ENCODE measurements around the gene ATP5F1A.
"Not testable (repeated sequence)": the region's sequence is repeated elsewhere in the genome, so short reads cannot be mapped to it uniquely, and the experiment has no call there.

ATP5F1A gene

GRCh38 chr18:46047369-46047768 lies 50.7 kb downstream of the ATP5F1A start:
- DNase-seq (ENCODE audit: low read depth, low spot score) = not testable (repeated sequence)

GRCh38 chr18:46046688-46047087 lies 51.4 kb downstream of the ATP5F1A start:
- no peak for DNase-seq (ENCODE audit: low read depth, low spot score)

- no peak for DNase-seq (ENCODE audit: low read depth, low spot score)
Observed at GRCh38 chr18:46046126-46046525, 52.0 kb downstream of the ATP5F1A start.

GRCh38 chr18:46042571-46043123 lies 55.4 kb downstream of the ATP5F1A start:
- DNase-seq (ENCODE audit: low read depth, low spot score) = no peak

- no peak for DNase-seq (ENCODE audit: low read depth, low spot score)
Observed at GRCh38 chr18:46040747-46041104, 57.4 kb downstream of the ATP5F1A start.

- DNase-seq (ENCODE audit: low read depth, low spot score) = no peak
Observed at GRCh38 chr18:46040033-46040746, 57.9 kb downstream of the ATP5F1A start.

GRCh38 chr18:46037512-46038305 lies 60.4 kb downstream of the ATP5F1A start:
- DNase-seq (ENCODE audit: low read depth, low spot score) = no peak

- DNase-seq (ENCODE audit: low read depth, low spot score) = no peak
Observed at GRCh38 chr18:46035696-46036680, 62.1 kb downstream of the ATP5F1A start.

- no peak for DNase-seq (ENCODE audit: low read depth, low spot score)
Observed at GRCh38 chr18:46034230-46034629, 63.9 kb downstream of the ATP5F1A start.

GRCh38 chr18:46031741-46032140 lies 66.4 kb downstream of the ATP5F1A start:
- no peak for DNase-seq (ENCODE audit: low read depth, low spot score)

Measured in iPS DF 19.7 (cell line).